SIG-M5 treated with dmso at 0.1 percent for 504 hours (cell line): ENCODE results near the gene C11orf65.
"Not testable (repeated sequence)": the region's sequence is repeated elsewhere in the genome, so short reads cannot be mapped to it uniquely, and the experiment has no call there.

Experiments used
- DNase-seq: peaks from one replicate; lab custom pipeline; 2025; ENCODE audit not compliant: unreplicated experiment; lab: John Stamatoyannopoulos, UW

C11orf65 gene

GRCh38 chr11:108373505-108373904 is 93.8 kb downstream of the C11orf65 start:
- DNase-seq = not testable (repeated sequence)

GRCh38 chr11:108370990-108371389 is 96.3 kb downstream of the C11orf65 start:
- DNase-seq = no peak

DNA sequence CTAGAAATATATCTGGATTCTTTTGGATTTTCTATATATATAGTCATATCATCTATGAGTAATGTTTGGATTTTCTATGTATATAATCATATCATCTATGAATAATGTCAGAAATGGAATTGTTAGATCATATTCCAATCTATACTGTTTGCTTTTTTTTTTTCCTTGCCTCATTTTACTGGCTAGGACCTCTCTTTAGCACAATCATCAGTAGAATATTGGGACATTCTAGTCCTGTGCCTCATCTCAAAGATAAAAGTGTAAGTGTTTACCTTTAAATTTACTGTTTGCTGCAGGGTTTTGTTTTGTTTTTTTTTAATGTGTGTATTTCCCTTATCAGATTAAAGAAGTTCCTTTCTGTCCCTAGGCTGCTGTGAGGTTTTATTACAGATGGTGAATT is 97.0 kb downstream of the C11orf65 start:
- DNase-seq = no peak

DNA sequence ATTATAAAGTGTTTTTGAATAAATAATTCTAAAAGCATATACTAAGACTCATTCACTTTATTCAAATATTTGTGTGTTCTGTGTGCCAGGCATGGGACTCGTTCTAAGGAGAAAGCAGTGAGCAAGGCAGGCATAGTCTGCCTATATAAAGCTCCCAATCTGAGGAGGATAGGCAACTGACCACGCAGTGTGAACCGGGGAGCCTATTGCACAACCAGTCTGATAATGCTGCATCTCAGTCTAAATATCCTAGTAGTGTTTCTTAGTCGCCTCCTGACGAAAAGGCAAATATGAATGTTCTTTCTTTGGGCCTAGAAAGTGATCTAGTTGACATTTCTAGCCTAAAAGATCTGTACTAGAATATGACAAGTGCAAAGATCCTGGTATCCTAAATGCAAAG is 98.3 kb downstream of the C11orf65 start:
- no peak for DNase-seq

DNA sequence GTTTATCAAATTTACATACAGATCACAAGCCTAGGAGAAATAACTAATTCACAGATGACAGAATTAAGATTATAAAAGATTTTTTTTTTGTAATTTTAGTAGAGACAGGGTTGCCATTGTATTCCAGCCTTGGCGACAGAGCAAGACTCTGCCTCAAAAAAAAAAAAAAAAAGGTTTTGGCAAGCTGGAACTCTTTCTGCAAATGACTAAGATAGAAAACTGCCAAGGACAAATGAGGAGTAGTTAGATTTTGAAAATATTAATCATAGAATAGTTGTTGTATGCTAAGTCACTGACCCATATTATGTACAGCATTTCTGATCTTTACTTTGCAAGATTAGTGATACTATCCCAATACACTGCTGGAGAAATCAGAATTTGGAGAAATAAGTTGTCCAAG is 99.2 kb downstream of the C11orf65 start:
- DNase-seq = no peak

GRCh38 chr11:108364159-108364558 is 103.2 kb downstream of the C11orf65 start:
- no peak for DNase-seq

DNA sequence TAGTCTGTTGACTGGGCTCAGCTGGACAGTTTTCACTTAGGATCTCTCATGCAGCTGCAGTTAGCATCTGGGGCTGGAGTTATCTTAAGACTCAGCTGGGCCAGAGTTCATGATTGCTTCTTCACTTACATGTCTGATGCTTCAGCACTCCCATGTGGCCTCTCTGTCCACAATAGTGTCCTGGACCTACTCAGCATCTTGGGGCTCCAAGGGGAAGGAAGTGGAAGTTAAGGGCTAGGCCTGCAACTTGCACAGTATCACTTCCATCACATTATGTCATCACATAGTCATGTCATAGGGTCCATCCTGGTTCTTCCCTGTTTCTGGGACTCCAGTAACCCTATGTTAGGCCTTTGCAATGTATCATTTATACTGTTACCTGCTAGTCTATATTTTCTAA is 115.9 kb downstream of the C11orf65 start:
- no peak for DNase-seq

DNA sequence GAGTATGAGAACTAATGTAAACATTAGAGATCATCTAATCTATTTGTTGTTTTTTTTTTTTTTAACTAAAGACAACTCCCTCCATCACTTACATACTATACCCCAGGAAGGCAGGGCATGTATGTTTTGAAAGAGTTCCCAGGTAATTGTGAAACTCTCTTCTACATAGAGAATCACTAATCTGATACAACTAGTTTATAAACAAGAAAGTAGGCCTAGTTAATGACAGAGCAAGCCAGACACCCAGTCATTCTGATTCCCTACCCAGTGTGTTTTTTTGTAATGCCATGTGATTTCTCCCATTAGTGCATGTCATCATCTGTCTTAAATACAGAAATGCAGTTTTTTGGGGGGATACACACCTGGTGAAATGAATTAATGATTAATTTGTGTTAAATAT is 120.9 kb downstream of the C11orf65 start:
- no peak for DNase-seq

DNA sequence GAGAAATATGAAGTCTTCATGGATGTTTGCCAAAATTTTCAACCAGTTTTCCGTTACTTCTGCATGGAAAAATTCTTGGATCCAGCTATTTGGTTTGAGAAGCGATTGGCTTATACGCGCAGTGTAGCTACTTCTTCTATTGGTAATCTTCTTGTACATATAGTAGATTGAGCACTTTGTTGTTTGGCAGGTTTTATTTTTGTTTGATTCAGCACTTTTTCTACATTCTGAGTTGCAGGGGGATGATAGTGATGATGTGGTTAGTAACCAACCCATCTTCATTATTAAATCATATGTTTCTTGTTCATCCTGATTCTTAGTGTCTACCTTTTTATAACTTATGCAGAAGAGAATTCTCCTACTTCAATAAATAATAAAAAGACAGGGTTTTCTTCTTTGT is 121.6 kb downstream of the C11orf65 start:
- DNase-seq = no peak

DNA sequence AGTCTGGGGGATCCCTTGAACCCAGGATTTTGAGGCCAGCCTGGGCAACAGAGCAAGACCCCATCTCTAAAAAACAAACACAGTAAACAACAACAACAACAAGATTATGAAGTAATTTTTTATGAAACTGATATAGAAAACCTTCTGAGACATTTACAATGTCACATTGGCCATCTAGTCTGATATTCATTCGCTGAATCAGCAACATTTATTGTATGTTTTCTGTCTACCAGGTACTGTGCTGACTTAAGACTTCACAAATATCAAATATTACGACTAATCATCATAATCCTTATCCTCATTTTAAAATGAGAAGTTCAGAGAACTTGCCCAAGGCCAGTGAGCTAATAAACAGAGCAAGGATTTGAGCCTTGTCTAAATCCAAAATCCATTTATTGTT is 123.6 kb downstream of the C11orf65 start:
- DNase-seq = no peak

GRCh38 chr11:108341654-108342053 is 125.7 kb downstream of the C11orf65 start:
- no peak for DNase-seq

DNA sequence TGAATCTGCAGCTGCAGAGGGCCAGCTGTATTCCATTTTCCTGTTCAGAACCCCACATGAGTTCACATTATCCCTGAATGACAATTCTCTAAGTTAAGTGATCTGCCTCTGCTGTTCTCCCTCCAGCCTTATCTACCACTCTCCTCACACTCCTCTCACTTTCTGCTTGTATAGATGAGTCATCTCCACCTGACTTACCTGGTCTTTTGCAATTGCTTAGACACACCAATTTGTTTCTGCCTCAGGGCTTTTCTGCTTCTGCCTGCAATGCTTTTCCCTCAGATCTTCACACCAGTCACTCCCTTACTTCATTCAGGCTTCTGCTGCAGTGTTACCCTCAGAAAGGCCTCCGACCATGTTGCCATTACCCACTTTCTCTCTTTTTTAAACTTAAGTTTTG is 126.4 kb downstream of the C11orf65 start:
- DNase-seq = no peak

DNA sequence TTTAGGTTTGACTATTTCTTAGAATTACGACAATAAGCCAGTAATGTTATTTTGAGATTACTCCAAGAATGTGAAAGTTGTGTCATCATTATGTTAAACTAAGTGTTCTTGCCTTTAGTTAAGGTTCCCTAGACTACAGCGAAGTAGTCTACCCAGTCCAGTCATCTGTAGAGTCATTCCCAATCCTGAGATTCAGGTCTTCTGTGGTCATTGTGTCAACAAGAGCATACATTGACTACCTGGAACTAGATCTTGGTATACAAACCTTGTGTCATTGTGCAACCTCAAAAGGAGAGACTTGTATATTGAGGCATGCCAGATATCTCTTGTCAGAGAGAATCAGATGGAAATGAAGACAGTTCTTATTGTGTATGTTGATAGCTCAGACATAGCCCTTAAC is 128.6 kb downstream of the C11orf65 start:
- DNase-seq = no peak

GRCh38 chr11:108333403-108333899 is 133.9 kb downstream of the C11orf65 start:
- DNase-seq = no peak
